B cell (primary cell): ENCODE measurements around the gene IGSF8. TPM values are rescaled to one million over a fixed set of nuclear protein-coding genes. Genes with fewer than 3 reads are reported as not detected.

Experiments
- ATAC-seq: fragments of 200-7000 bp; cut with Tn5 transposase; one replicate; pipeline ENCODE4 v1.10.0; 2021; ENCODE audit warnings: low read depth, mild to moderate bottlenecking, moderate number of reproducible peaks, moderate library complexity
- CTCF ChIA-PET: fragments of 350-600 bp; sonication (Branson Sonifier 250); formaldehyde crosslinking; loops from one replicate; lab custom pipeline; 2021; ENCODE audit warnings: antibody characterized with exemption, inconsistent platforms; lab: Charles Lee
- POLR2A ChIA-PET: fragments of 350-600 bp; sonication (Branson Sonifier 250); formaldehyde crosslinking; loops from one replicate; lab custom pipeline; 2021; ENCODE audit warnings: antibody characterized with exemption; lab: Charles Lee
- DNase-seq: peaks from one replicate; pipeline ENCODE4 v3.0.0; 2013
- H2AFZ ChIP-seq: 2 replicates; pipeline ENCODE4 v1.6.1; 2012; ENCODE audit warnings: mild to moderate bottlenecking, low read depth, low read length; ENCODE audit not compliant: insufficient read depth, poor library complexity, severe bottlenecking
- H3K27ac ChIP-seq, 2 donors: 1 replicate in 1 of 2; 2 replicates in 1 of 2; pipeline ENCODE4 v1.5.1; 2012 to 2013; ENCODE audit warnings: low read length in 2 of 2, mild to moderate bottlenecking in 2 of 2, moderate library complexity in 1 of 2
- H3K27me3 ChIP-seq, 4 experiments: fragments of 200-600 bp in 1 of 4; sonication (generic) in 1 of 4; replicated peaks in 1 of 4; 1 replicate in 2 of 4; 2 replicates in 2 of 4; pipeline versions ENCODE4 v1.6.1 to v1.7.0; 2013 to 2016; ENCODE audit warnings: low read length in 3 of 4, mild to moderate bottlenecking in 2 of 4, mixed read lengths in 1 of 4, moderate library complexity in 1 of 4; ENCODE audit not compliant: insufficient read depth in 4 of 4, control insufficient read depth in 3 of 4; ENCODE audit errors: control extremely low read depth in 1 of 4
- H3K36me3 ChIP-seq, 2 experiments: replicated peaks in 1 of 2; 1 replicate in 1 of 2; 2 replicates in 1 of 2; pipeline versions ENCODE4 v1.6.1 to v1.7.1; 2013; ENCODE audit warnings: low read length in 1 of 2; ENCODE audit not compliant: insufficient read depth in 2 of 2, control insufficient read depth in 1 of 2; ENCODE audit errors: control extremely low read depth in 1 of 2, extremely low read depth in 1 of 2
- H3K4me1 ChIP-seq, 2 donors: fragments of 200-600 bp in 1 of 2; sonication (generic) in 1 of 2; 1 replicate in 1 of 2; 2 replicates in 1 of 2; pipeline versions ENCODE4 v1.5.1 to v1.6.1; 2013 to 2017; ENCODE audit warnings: low read length in 2 of 2; ENCODE audit not compliant: control insufficient read depth in 2 of 2, insufficient read depth in 2 of 2
- H3K4me2 ChIP-seq: replicated peaks from 2 replicates; pipeline ENCODE3; 2012; ENCODE audit warnings: mild to moderate bottlenecking, low read depth, low read length; ENCODE audit not compliant: poor library complexity, severe bottlenecking
- H3K4me3 ChIP-seq, 5 experiments: fragments of 200-600 bp in 1 of 5; sonication (generic) in 1 of 5; 1 replicate in 3 of 5; 2 replicates in 2 of 5; pipeline versions ENCODE4 v1.5.1 to v1.7.0; 2011 to 2016; ENCODE audit warnings: low read length in 4 of 5, mild to moderate bottlenecking in 4 of 5, low read depth in 2 of 5, control low read depth in 1 of 5, moderate library complexity in 1 of 5; ENCODE audit not compliant: insufficient read depth in 1 of 5; ENCODE audit errors: control extremely low read depth in 1 of 5, extremely low read depth in 1 of 5
- H3K79me2 ChIP-seq: fragments of 200-600 bp; sonication (generic); one replicate; pipeline ENCODE4 v1.6.0; 2016; ENCODE audit warnings: low read length; ENCODE audit not compliant: control insufficient read depth, insufficient read depth
- H3K9ac ChIP-seq: fragments of 200-600 bp; sonication (generic); 2 replicates; pipeline ENCODE4 v1.6.1; 2017; ENCODE audit warnings: mild to moderate bottlenecking, low read length, moderate library complexity
- H3K9me3 ChIP-seq, 3 donors: one replicate each; pipeline versions ENCODE4 v1.6.1 to v1.7.1; 2013; ENCODE audit warnings: low read length in 2 of 3; ENCODE audit not compliant: control insufficient read depth in 2 of 3, insufficient read depth in 1 of 3; ENCODE audit errors: control extremely low read depth in 1 of 3
- H4K20me1 ChIP-seq: 2 replicates; pipeline ENCODE4 v1.6.0; 2012; ENCODE audit warnings: mild to moderate bottlenecking, low read length; ENCODE audit not compliant: insufficient read depth, control insufficient read depth, poor library complexity, severe bottlenecking
- H3K27ac Mint-ChIP-seq: one replicate; pipeline ENCODE4 v1.8.0; 2021; ENCODE audit warnings: mixed read lengths
- H3K27me3 Mint-ChIP-seq: one replicate; pipeline ENCODE4 v1.8.0; 2021; ENCODE audit warnings: mixed read lengths
- H3K4me1 Mint-ChIP-seq: one replicate; pipeline ENCODE4 v1.8.0; 2021; ENCODE audit warnings: mixed read lengths
- H3K4me3 Mint-ChIP-seq: one replicate; pipeline ENCODE4 v1.8.0; 2021; ENCODE audit warnings: mixed read lengths
- H3K9me3 Mint-ChIP-seq: one replicate; pipeline ENCODE4 v1.8.0; 2022; ENCODE audit warnings: mixed read lengths; ENCODE audit not compliant: insufficient read depth
- EZH2 ChIP-seq: IDR thresholded peaks from 2 replicates; pipeline ENCODE4 v1.6.1; 2012; ENCODE audit warnings: borderline replicate concordance, low read depth, mild to moderate bottlenecking, moderate library complexity, low read length; ENCODE audit not compliant: insufficient read depth, poor library complexity, severe bottlenecking
- WGBS: methylation state at CpG from one replicate; pipeline ENCODE4 v1.1.5; 2013; ENCODE audit warnings: missing lambda C conversion rate; ENCODE audit not compliant: insufficient coverage; 5-methylcytosine and 5-hydroxymethylcytosine counted together
- intact Hi-C: fragments of 100-400 bp; cut with micrococcal nuclease; formaldehyde crosslinking; loops from one replicate; pipeline ENCODE4 v1.10.0; 2022
- polyA plus RNA-seq: library from polyadenylated mRNA; depleted of rRNA; stranded (reverse); fragments of >200 nt; gene quantifications from 2 replicates; pipeline ENCODE4 v1.2.3, GENCODE V29; 2012
- total RNA-seq, 2 donors: library from RNA; stranded (reverse); fragments of 120-200 nt in 1 of 2; gene quantifications; 1 replicate in 1 of 2; 2 replicates in 1 of 2; pipeline versions ENCODE4 v1.2.3 to v1.2.4, GENCODE V29; 2013 to 2022
- TF ChIP-seq, protein P1 (sequence below): fragments of 200-600 bp; IDR thresholded peaks from one replicate; pipeline ENCODE4 v1.8.0; 2022; ENCODE audit warnings: antibody characterized with exemption, mild to moderate bottlenecking

The IGSF8 gene
- total and polyA plus RNA-seq, 2 donors (not counting 1 experiment from before 2014, with no cell fraction given): 37.2 to 56.0 TPM

DNA sequence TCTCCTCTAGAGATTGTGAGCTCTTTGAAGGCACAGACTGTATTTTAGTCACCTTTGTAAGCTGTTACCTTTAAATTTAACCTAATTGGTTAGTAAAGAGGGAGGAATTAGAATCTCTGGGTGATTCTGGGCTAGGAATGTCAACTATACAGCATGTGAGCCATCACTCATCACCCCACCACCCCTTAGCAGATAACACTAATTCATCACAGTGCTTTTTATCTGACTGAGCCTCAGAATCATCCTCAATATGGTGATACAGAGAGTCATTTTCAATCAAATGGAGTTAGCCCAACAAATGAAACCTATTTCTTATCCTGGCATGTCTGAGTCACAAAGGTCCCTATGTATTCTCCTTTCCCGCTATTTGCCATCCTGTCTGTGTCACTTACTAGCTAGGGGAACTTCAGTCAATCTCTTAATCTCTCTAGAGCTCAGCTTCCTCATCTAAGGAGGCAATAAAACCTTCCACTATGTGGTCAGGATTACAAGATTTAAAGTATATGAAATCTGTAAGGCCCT, 41.7 kb downstream of the IGSF8 start:
- Histone ChIP-seq H3K27ac (no peak overlapping the region), H2AFZ (no peak overlapping the region), H3K4me3 (no peak overlapping the region), H3K27me3 (peaks cover 0 to 61% (median 19%) of the 10 kb centered on the region in 4 experiments), H3K4me1 (no peaks in the 10 kb centered on the region), H3K79me2 (no peaks in the 10 kb centered on the region), H4K20me1 (no peaks in the 10 kb centered on the region), H3K4me2 (no peak overlapping the region), H3K36me3 (no peaks in the 10 kb centered on the region), H3K9me3 (peaks cover 0 to 3% (median 0%) of the 10 kb centered on the region in 3 donors), H3K9ac (no peak overlapping the region)
- ATAC-seq (no peak), DNase-seq (no peak)
- H3K4me1 Mint-ChIP-seq: no peaks in the 10 kb centered on the region
- H3K4me3 Mint-ChIP-seq: no peak overlapping the region
- ChIA-PET POLR2A (no interaction called here), CTCF (interaction anchor here (1.3 to 1.7 kb wide), 2 partner anchors 10 to 21 kb away, joined by 3 to 7 read pairs; no protein-coding TSS in a partner anchor)
- no peak overlapping the region for H3K27ac Mint-ChIP-seq
- peaks cover 68% of the 10 kb centered on the region for H3K27me3 Mint-ChIP-seq
- WGBS: 86% methylated on average over 1 of the region's 1 CpG
- TF ChIP-seq, protein P1, sequence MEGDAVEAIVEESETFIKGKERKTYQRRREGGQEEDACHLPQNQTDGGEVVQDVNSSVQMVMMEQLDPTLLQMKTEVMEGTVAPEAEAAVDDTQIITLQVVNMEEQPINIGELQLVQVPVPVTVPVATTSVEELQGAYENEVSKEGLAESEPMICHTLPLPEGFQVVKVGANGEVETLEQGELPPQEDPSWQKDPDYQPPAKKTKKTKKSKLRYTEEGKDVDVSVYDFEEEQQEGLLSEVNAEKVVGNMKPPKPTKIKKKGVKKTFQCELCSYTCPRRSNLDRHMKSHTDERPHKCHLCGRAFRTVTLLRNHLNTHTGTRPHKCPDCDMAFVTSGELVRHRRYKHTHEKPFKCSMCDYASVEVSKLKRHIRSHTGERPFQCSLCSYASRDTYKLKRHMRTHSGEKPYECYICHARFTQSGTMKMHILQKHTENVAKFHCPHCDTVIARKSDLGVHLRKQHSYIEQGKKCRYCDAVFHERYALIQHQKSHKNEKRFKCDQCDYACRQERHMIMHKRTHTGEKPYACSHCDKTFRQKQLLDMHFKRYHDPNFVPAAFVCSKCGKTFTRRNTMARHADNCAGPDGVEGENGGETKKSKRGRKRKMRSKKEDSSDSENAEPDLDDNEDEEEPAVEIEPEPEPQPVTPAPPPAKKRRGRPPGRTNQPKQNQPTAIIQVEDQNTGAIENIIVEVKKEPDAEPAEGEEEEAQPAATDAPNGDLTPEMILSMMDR: no peak
- no peak for TF ChIP-seq EZH2
- no peaks in the 10 kb centered on the region for H3K9me3 Mint-ChIP-seq
- intact Hi-C loops: no loop called here

DNA sequence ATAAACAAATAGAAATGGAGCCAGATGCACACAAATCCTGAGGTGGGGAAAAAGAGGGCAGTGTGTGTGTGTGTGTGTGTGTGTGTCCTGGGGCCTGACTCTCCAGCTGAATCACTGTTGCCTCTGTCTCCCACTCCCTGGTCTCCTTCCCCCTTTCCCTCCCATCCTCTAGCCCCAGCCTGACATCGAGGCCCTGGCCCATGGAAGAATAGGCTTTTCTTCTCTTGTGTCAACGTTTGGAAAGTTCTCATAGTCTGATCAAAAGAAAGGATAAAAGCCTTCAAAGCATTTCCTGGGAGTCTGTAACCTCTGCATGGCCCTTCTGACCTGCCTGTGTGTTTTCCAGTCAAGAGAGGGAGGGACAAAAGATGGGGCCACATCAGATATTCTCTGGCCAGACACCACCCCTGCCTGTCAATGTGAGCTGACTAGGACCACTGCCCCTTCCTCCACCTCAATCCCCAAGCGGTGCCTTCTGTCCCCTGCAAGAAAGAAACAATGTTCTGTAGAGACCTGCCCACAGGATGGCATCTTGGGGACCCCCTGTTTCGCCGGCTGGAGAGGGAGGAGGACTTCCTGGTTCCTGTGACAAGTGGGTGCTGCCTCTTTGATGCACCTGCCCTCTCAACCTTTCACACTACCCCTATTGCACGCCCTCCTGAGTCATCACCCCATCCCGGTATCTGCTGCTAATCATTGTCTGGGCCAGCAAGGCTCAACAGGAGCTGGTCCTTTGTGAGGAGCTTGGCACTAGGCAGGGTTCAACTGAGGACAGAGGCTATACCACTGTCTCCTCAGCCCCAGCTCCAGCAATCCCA, 44.7 kb downstream of the IGSF8 start:
- ATAC-seq (no peak), DNase-seq (no peak)
- H3K4me3 Mint-ChIP-seq: no peak overlapping the region
- no peak overlapping the region for H3K4me3 ChIP-seq
- no peaks in the 10 kb centered on the region for H3K9me3 Mint-ChIP-seq
- ChIA-PET POLR2A (no interaction called here), CTCF (interaction anchor here (0.7 to 1.4 kb wide), 2 partner anchors 10 to 18 kb away, joined by 3 to 4 read pairs; no protein-coding TSS in a partner anchor)
- no peak overlapping the region for H3K27ac ChIP-seq
- no peaks in the 10 kb centered on the region for H3K4me1 Mint-ChIP-seq
- H3K4me1 ChIP-seq: no peaks in the 10 kb centered on the region
- 68% methylated on average over 3 of the region's 7 CpGs for WGBS
- no peak overlapping the region for H3K9ac ChIP-seq
- no peaks in the 10 kb centered on the region for H3K79me2 ChIP-seq
- intact Hi-C loops: no loop called here
- no peaks in the 10 kb centered on the region for H3K36me3 ChIP-seq
- peaks cover 0 to 3% (median 0%) of the 10 kb centered on the region in 3 donors for H3K9me3 ChIP-seq
- peaks cover 0 to 44% (median 20%) of the 10 kb centered on the region in 4 experiments for H3K27me3 ChIP-seq
- no peak overlapping the region for H3K4me2 ChIP-seq
- no peaks in the 10 kb centered on the region for H4K20me1 ChIP-seq
- H2AFZ ChIP-seq: no peak overlapping the region
- TF ChIP-seq, protein P1: no peak
- TF ChIP-seq EZH2: no peak
- H3K27ac Mint-ChIP-seq: no peak overlapping the region
- H3K27me3 Mint-ChIP-seq: peaks cover 66% of the 10 kb centered on the region
